Esophagus squamous epithelium (tissue), 4 donors: ENCODE results near the gene CHCHD10.

ENCODE experiments used
- POLR2A ChIP-seq, 4 donors: fragments of 450-650 bp; IDR thresholded peaks; one replicate each; pipeline ENCODE4 v1.6.1; 2017; ENCODE audit warnings: antibody characterized with exemption in 4 of 4, mild to moderate bottlenecking in 4 of 4, moderate library complexity in 3 of 4
- TF ChIP-seq, protein P1 (sequence below), 6 experiments: fragments of 450-650 bp in 4 of 6; fragments of 200-600 bp in 2 of 6; sonication (generic) in 2 of 6; IDR thresholded peaks; one replicate each; pipeline ENCODE4 v1.5.1; 2016 to 2019; ENCODE audit warnings: antibody characterized with exemption in 6 of 6, mild to moderate bottlenecking in 4 of 6, moderate library complexity in 4 of 6

DNA sequence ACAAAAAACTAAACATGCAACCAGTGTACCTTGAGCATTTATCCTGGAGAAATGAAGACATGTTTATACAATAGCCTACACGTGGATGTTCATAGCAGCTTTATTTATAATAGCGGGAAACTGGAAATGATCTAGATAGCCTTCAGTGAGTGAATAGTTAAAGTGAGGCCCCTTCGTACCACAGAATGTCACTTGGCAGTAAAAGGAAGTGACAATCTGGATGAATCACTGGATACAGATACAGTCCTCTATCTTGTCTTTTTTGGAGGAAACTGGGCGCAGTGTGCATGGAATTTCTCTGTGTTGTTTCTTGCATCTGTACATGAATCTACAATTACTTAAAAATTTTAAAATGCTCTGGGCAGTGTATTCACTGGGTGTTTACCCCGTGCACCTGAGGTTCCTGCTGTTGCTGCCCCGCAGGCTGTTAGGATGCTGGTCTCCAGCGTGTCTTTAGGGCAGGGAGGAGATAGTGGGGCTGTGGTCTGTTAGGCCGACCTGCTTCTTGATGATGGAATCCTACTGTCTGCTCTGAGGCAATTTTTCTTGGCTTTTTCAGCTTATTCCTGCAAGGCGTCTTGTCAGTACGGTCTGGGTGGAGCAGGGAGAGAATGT is 47.9 kb upstream of the CHCHD10 start:
- TF ChIP-seq, protein P1, sequence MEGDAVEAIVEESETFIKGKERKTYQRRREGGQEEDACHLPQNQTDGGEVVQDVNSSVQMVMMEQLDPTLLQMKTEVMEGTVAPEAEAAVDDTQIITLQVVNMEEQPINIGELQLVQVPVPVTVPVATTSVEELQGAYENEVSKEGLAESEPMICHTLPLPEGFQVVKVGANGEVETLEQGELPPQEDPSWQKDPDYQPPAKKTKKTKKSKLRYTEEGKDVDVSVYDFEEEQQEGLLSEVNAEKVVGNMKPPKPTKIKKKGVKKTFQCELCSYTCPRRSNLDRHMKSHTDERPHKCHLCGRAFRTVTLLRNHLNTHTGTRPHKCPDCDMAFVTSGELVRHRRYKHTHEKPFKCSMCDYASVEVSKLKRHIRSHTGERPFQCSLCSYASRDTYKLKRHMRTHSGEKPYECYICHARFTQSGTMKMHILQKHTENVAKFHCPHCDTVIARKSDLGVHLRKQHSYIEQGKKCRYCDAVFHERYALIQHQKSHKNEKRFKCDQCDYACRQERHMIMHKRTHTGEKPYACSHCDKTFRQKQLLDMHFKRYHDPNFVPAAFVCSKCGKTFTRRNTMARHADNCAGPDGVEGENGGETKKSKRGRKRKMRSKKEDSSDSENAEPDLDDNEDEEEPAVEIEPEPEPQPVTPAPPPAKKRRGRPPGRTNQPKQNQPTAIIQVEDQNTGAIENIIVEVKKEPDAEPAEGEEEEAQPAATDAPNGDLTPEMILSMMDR (IDR thresholded peaks at IDR 0.05) = no peak
- TF ChIP-seq POLR2A (IDR thresholded peaks at IDR 0.05) = no peak
